Measurements from ENCODE around the gene SLCO2B1.

GRCh38 chr11:75150879-75151278, at the start of gene SLCO2B1:
- TF ChIP-seq CTCF (IDR thresholded peaks at IDR 0.05), result no peak
- TF ChIP-seq POLR2A (IDR thresholded peaks at IDR 0.05), result no peak

All from testis (tissue), 2 donors.